GM19463 (cell line): ENCODE data around the gene PKD1.

ENCODE experiments used
- ATAC-seq: cut with Tn5 transposase; IDR thresholded peaks from one replicate; pipeline ENCODE4 v1.9.1; 2021; ENCODE audit warnings: mild to moderate bottlenecking, moderate library complexity; ENCODE audit not compliant: unreplicated experiment

Gene PKD1

GRCh38 chr16:2170587-2171435 is 35.1 kb upstream of the PKD1 start:
- ATAC-seq, result no peak

GRCh38 chr16:2170080-2170479 is 34.4 kb upstream of the PKD1 start:
- no peak for ATAC-seq

GRCh38 chr16:2167068-2167638 is 31.5 kb upstream of the PKD1 start:
- ATAC-seq, result no peak

- no peak for ATAC-seq
Observed at GRCh38 chr16:2166263-2167067, 30.8 kb upstream of the PKD1 start.

GRCh38 chr16:2165861-2166260 is 30.2 kb upstream of the PKD1 start:
- ATAC-seq, result no peak

GRCh38 chr16:2163211-2163881 is 27.6 kb upstream of the PKD1 start:
- no peak for ATAC-seq

GRCh38 chr16:2162676-2163118 is 27.0 kb upstream of the PKD1 start:
- no peak for ATAC-seq

GRCh38 chr16:2161911-2162310 is 26.2 kb upstream of the PKD1 start:
- no peak for ATAC-seq

GRCh38 chr16:2160915-2161551 is 25.3 kb upstream of the PKD1 start:
- no peak for ATAC-seq

- no peak for ATAC-seq
Observed at GRCh38 chr16:2159175-2159838, 23.6 kb upstream of the PKD1 start.

GRCh38 chr16:2158262-2158638 is 22.6 kb upstream of the PKD1 start:
- no peak for ATAC-seq

- ATAC-seq, result no peak
Observed at GRCh38 chr16:2157480-2158261, 22.0 kb upstream of the PKD1 start.

GRCh38 chr16:2156849-2157224 is 21.1 kb upstream of the PKD1 start:
- ATAC-seq, result no peak

- ATAC-seq, result no peak
Observed at GRCh38 chr16:2155977-2156848, 20.5 kb upstream of the PKD1 start.

GRCh38 chr16:2155091-2155950 is 19.6 kb upstream of the PKD1 start, which contains the start of gene TRAF7:
TRAF7 (plus strand) TSS chr16:2155782; CDS start chr16:2163921, 8,139 bp downstream.
- ATAC-seq, result peak; percentile 86

GRCh38 chr16:2154533-2155090 is 18.9 kb upstream of the PKD1 start:
- no peak for ATAC-seq
